Activated CD8-positive, alpha-beta memory T cell treated with anti-CD3 and anti-CD28 coated beads, Interleukin-2, amount 50 U/mL, for 24 hours (primary cell): ENCODE data around the gene TIMP3.

ENCODE experiments used
- DNase-seq: peaks from one replicate; pipeline ENCODE4 v3.0.0-alpha.2; 2020; ENCODE audit errors: extremely low read depth

Gene TIMP3

GRCh38 chr22:32829451-32829851, 27.9 kb downstream of the TIMP3 start:
- no peak for DNase-seq

DNA sequence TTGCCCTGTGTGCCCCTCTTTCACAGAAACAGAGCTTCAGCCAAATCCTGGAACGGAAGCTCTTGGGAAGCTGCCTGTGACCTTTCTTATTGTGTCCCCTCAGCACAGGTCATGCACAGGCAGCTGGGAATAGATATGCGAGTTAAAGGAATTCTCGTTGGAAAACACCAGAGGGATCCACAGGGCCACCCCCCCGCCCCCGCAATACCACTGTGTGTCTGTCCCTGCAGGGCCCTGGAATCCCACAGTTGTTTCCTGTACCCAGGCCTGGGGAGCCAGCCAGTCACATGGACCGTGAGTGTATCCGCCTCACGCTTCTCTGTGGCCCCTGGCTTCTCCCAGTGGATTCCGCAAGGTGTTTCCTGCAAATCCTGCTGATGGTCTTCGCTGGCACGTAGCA, 29.0 kb downstream of the TIMP3 start:
- no peak for DNase-seq

DNA sequence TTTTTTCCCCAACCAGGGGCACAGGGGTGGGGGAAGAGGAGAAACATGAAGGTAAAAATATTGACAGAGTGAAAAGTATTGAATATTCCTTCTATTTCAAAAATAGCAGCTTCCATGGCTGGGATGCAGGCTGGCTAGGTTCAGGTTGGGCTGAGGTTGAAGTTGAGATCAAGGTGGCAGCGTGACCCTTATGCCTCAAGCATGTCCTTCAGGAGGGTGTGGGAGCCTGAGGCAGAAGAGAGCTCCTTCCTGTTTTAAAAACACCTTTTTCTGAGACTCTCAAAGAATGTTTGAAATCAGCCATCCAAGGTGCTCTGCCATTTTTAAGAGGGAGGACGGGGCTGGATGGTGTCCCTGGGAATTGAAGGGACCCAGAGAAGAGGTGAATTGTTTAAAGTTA, 29.5 kb downstream of the TIMP3 start:
- DNase-seq: no peak

DNA sequence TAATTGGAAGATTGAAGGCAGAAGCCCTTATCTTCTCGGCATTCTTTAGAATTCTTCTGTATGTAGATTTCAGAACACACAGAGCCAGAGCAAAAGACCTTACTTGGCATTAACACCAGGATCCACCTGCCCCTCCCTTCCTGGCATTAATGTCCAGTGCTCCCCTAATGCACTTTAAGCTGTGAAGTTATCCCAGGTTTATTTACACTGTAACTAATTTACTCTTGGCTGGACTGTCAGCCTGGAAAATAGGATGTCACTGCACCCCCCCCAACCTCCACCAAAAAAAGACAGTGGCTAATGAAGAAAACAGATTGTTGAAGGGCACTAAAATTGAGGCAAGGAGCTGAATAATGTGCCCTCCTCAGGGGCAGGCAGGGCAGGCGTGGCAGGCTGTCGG, 30.1 kb downstream of the TIMP3 start:
- DNase-seq: no peak

DNA sequence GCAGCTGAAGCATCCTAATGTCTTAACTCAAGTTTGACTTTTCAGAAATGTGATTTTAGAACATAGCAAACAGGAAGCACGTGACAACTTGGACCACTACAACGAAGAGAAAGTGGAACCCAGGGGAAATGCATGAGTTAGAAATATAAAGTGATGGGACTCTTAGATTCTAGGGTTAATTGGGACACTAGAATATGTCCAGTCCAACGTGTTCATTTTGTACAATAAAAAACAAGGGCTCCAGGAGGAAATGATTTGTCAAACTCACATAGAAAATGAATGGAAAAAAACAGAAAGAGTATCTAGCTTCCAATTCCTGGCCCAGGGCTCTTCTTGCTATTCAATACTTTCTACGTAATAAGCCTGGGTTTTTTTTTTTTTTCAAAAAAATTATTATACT, 30.7 kb downstream of the TIMP3 start:
- DNase-seq: no peak

GRCh38 chr22:32836280-32837123, 35.0 kb downstream of the TIMP3 start:
- no peak for DNase-seq

- no peak for DNase-seq
These were observed 35.6 kb downstream of the TIMP3 start for GRCh38 chr22:32837142-32837541.

- DNase-seq: no peak
These were observed 36.3 kb downstream of the TIMP3 start for GRCh38 chr22:32837803-32838202.

GRCh38 chr22:32839831-32840584, 38.5 kb downstream of the TIMP3 start:
- DNase-seq: no peak

GRCh38 chr22:32841175-32841574, 39.7 kb downstream of the TIMP3 start:
- DNase-seq: no peak

DNA sequence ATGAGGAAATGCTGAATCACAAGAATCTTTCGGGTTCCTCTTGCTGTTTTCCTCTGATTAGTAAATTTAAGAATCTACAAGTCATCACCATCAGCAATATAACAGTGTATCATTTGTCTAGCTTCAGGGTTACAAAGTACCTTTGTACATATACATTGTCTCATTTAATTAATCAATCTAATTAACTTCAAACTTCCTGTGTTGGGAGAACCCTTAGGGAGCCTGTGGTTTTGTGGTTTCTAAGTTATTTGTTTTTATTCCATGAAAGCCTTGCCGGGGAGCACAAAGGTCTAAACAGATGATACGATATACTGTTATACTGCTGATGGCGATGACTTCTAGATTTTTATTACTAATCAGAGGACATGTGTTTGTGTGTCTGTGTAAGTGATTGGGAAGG, 41.0 kb downstream of the TIMP3 start:
- no peak for DNase-seq

- DNase-seq: no peak
These were observed 41.8 kb downstream of the TIMP3 start for GRCh38 chr22:32843300-32843699.

- no peak for DNase-seq
These were observed 42.7 kb downstream of the TIMP3 start for GRCh38 chr22:32844251-32844650.

DNA sequence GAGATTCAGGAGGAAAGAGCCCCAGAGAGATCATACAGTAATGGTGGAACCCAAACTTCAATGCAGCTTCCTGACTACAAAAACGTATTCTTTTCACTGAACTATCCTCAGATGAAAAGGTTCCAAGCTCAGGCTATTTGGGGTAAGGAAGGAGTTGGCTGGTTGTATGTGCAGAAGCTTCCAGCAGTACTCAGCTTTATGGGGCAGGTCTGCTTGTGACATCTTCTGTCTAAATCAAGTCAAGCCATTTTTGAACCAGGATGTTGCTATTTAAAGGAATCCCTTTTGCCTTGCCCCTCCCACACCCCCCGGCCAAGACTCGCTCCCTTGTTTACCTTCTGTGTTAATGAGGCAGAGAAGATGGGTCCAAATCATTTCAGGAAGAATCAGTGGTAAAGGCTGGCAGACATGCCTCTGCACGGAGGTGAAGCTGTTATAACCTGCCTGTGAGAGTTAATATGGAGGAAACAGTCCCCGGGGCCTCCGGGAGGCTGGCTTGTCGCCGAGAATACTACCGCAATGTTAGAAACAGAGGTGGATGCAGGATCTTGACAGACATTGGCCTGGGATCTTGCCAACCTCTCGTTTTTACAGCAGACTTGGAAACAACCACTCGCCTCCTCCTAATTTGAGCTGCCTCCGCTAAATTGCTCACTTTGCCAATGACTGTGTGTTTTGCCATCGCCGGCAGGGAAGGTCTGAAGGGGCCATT, 45.4 kb downstream of the TIMP3 start:
- DNase-seq: no peak

GRCh38 chr22:32848226-32848625, 46.7 kb downstream of the TIMP3 start:
- no peak for DNase-seq

GRCh38 chr22:32849501-32849900, 48.0 kb downstream of the TIMP3 start:
- DNase-seq: no peak

- no peak for DNase-seq
These were observed 48.7 kb downstream of the TIMP3 start for GRCh38 chr22:32850157-32850556.

DNA sequence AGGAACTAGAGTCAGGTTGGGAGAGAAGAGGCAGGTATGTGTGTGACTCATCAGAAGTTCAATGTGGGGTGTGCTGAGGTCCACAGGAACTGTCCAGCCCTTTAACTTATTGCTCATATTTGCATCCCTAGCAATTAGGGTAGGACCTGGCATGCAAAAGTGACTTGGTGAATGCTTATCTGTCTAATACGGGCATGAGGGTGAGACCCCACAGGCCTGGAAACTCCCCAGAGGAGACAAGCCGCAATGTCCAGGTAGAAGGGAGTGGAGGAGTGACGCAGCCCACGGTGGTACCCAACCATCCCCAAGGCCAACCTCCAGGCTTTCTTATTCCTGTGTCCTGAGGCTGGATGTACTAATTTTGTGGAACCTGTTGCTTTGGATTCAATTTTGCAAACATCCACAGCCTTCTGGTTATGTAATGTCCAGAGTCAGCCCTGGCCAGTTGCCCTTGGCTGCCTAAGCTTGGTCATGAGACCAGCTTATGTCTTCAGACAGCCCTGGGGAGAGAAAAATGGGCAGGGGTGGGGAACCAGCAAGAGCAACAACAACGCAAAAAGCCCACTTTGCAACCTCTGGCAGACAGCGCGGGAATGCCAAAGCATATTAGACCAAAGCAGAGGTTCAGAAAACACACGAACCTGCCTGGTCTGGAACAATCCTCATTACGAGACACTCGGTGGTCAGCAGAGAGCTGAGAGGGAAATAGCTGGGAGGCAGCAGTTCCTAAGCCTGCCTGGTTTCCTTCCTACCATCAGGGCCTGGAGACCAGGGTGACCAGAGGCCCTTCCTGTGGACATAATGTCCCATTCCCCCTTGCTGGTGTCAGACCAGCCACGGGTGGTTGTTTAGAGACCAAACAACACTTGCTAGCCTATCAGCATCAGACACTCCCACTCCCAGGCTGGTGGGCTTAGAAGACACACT, 49.3 kb downstream of the TIMP3 start:
- DNase-seq: no peak

DNA sequence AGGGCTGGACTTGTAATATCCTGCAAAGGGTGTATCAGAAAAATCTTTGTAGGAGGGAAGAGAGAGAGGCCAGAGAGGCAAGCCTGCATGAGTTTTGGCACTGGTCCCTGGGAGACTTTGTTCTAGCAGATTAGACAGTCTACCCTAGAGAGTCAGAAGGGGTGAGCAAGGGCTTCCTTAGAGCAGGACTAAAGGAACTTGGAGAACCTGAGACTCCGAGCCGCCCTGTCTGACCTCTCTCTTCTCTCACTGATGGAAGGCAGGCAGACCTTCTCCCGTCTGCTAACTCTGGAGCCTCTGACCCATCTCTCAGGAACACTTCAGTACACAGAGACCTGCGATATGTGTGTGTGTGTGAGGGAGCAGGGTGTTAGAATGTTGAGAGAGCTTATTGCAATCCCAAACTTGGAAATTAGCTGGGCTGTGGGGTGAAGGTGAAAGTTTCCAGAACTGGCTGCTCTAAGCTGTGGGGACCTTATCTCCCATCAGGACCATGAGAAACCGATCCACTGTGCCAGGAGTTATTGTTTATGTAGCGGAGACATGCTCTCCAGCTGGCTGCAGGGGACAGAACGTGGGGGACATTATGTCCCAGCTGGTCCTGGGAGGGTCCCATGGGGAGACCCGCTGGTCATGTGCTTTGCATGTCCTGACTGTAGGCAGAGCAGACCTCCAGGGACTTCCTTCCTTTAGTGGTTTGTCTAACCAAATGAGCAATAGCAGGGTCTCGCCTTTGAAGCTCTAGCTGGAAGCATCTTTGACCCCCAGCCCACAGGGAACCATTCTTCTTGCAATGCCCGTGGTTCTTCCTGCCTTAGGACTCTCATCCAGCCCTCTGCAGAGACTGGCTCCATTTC, 51.1 kb downstream of the TIMP3 start:
- DNase-seq: no peak

- no peak for DNase-seq
These were observed 52.2 kb downstream of the TIMP3 start for GRCh38 chr22:32853662-32854061.
